GM12892 (cell line): ENCODE measurements around the gene ECHS1.

Experiments
- POLR2A ChIP-seq: IDR thresholded peaks from 2 replicates; pipeline ENCODE4 v1.6.1; 2011; ENCODE audit warnings: low read depth, low read length, control low read depth
- POLR2AphosphoS5 ChIP-seq: IDR thresholded peaks from 2 replicates; pipeline ENCODE4 v1.6.1; 2011; ENCODE audit warnings: low read depth, low read length, control low read depth
- TAF1 ChIP-seq: IDR thresholded peaks from 2 replicates; pipeline ENCODE4 v1.6.1; 2011; ENCODE audit warnings: low read depth, mild to moderate bottlenecking, control low read depth, low read length, borderline replicate concordance

DNA sequence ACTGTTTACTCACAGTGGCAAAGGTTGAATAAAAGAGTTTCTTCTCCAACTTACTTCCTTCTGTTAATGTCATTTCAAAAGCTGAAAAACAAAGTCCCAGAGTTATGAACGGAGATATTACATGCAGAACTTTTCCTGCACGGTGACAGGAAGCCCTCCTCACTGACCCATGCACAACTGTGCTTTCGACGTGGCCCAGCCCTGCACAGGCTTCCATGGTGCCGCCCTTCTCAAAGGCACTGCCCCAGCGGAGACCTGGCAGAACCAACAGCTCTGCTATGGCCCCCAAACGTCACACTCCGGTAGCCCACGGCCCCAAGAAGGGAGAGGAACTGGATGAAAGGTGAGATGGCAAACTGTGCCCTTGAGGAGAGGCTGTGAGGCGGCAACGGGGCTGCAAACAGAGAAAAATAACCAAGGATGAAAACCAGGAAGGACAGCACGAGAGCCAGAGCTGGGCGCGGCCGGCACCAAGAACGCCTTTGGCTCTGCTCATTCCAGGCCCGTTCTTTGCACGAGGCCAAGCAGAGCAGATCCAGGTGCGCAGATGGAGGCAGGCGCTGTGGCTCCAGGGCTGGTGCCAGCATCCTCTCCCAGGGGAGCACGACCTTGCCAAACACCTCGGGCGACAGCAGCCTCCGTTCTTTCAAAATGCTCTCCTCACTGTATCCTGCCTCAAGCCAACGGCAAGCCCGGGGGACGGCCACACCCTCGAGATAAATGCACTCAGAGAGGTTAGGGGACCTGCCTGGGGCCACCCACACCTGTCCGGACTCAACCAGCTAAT is 8.3 kb downstream of the ECHS1 start:
- TF ChIP-seq POLR2A (no peak), POLR2AphosphoS5 (no peak), TAF1 (no peak)
